Esophagus muscularis mucosa (tissue), 4 donors: ENCODE results near the gene RBMS1. TPM values are rescaled to one million over a fixed set of nuclear protein-coding genes. Genes with fewer than 3 reads are reported as not detected.
A peak's percentile ranks its signal among the peaks of the same experiment; 100 is the strongest.

ENCODE experiments used
- DNase-seq: peaks from one replicate; pipeline ENCODE4 v3.0.0-alpha.2; 2017; ENCODE audit errors: extremely low spot score
- H3K27ac ChIP-seq, 4 donors: fragments of 200-600 bp; sonication (generic); replicated peaks in 1 of 4; 1 replicate in 3 of 4; 2 replicates in 1 of 4; pipeline ENCODE4 v1.5.1; 2016 to 2019; ENCODE audit warnings: mild to moderate bottlenecking in 1 of 4
- H3K27me3 ChIP-seq, 4 donors: fragments of 200-600 bp; sonication (generic); one replicate each; pipeline versions ENCODE4 v1.5.1 to v1.6.0; 2016 to 2019
- H3K36me3 ChIP-seq, 4 donors: fragments of 200-600 bp; sonication (generic); one replicate each; pipeline ENCODE4 v1.5.1; 2016 to 2019
- H3K4me1 ChIP-seq, 4 donors: fragments of 200-600 bp; sonication (generic); one replicate each; pipeline ENCODE4 v1.5.1; 2016 to 2019
- H3K4me3 ChIP-seq, 4 donors: fragments of 200-600 bp; sonication (generic); 1 replicate in 2 of 4; 2 replicates in 2 of 4; pipeline ENCODE4 v1.5.1; 2016 to 2019; ENCODE audit warnings: mild to moderate bottlenecking in 4 of 4, moderate library complexity in 1 of 4
- H3K9me3 ChIP-seq, 4 donors: fragments of 200-600 bp; sonication (generic); 1 replicate in 3 of 4; 2 replicates in 1 of 4; pipeline ENCODE4 v1.5.1; 2016 to 2019
- CTCF ChIP-seq, 3 experiments: fragments of 200-600 bp in 2 of 3; fragments of 450-650 bp in 1 of 3; sonication (generic) in 2 of 3; IDR thresholded peaks; one replicate each; pipeline ENCODE4 v1.5.1; 2017 to 2019; ENCODE audit warnings: antibody characterized with exemption in 3 of 3, mild to moderate bottlenecking in 2 of 3, moderate library complexity in 1 of 3
- EP300 ChIP-seq: sonication (generic); formaldehyde crosslinking; IDR thresholded peaks from one replicate; pipeline ENCODE4 v1.6.1; 2017; ENCODE audit warnings: antibody characterized with exemption
- POLR2A ChIP-seq: fragments of 450-650 bp; IDR thresholded peaks from one replicate; pipeline ENCODE4 v1.6.1; 2017; ENCODE audit warnings: antibody characterized with exemption, moderate library complexity, mild to moderate bottlenecking, low read depth
- POLR2AphosphoS5 ChIP-seq, 2 donors: sonication (generic); formaldehyde crosslinking; IDR thresholded peaks; one replicate each; pipeline ENCODE4 v1.6.1; 2017; ENCODE audit warnings: antibody characterized with exemption in 2 of 2
- WGBS: methylation state at CpG from one replicate; pipeline ENCODE4 v1.1.5; 2018; 5-methylcytosine and 5-hydroxymethylcytosine counted together
- intact Hi-C: fragments of 100-400 bp; cut with DNase I; formaldehyde crosslinking; loops from one replicate; pipeline ENCODE4 v1.15.1; 2023
- total RNA-seq, 4 donors: library from RNA; depleted of rRNA; stranded (reverse); fragments of >200 nt; gene quantifications; one replicate each; pipeline versions ENCODE4 v1.1.0 to v1.2.1, GENCODE V29; 2016

RBMS1 gene
- total RNA-seq, 4 donors from 2014 or later = 86.8 to 116 (median 93.1) TPM

GRCh38 chr2:160379399-160379798 lies 114.2 kb downstream of the RBMS1 start:
- Histone ChIP-seq H3K27me3 (no peaks in the 10 kb centered on the region), H3K4me3 (no peak overlapping the region), H3K27ac (peak overlapping the region; percentile 55 to 73 (median 64)), H3K4me1 (peaks cover 85 to 100% (median 93%) of the 10 kb centered on the region in 4 donors), H3K36me3 (no peaks in the 10 kb centered on the region), H3K9me3 (no peaks in the 10 kb centered on the region)
- TF ChIP-seq POLR2AphosphoS5 (IDR thresholded peaks at IDR 0.05) (peak; percentile 17 to 59), POLR2A (no peak), EP300 (no peak), CTCF (IDR thresholded peaks at IDR 0.05) (no peak)
- DNase-seq = no peak
- intact Hi-C loops = no loop called here
- 11% methylated on average over 3 of the region's 3 CpGs for WGBS

GRCh38 chr2:160377204-160377995 lies 116.2 kb downstream of the RBMS1 start:
- TF ChIP-seq POLR2AphosphoS5 (IDR thresholded peaks at IDR 0.05) = no peak
- no peak for TF ChIP-seq EP300
- no peak for TF ChIP-seq CTCF (IDR thresholded peaks at IDR 0.05)
- TF ChIP-seq POLR2A = no peak
- Histone ChIP-seq H3K27me3 (no peaks in the 10 kb centered on the region), H3K4me3 (no peak overlapping the region), H3K27ac (peak overlapping the region in 3 of 4 donors; percentile 52 to 67 (median 52)), H3K4me1 (peaks cover 97 to 100% (median 99%) of the 10 kb centered on the region in 4 donors), H3K36me3 (no peaks in the 10 kb centered on the region), H3K9me3 (no peaks in the 10 kb centered on the region)
- WGBS = 46% methylated on average over 6 of the region's 6 CpGs
- intact Hi-C loops = no loop called here
- no peak for DNase-seq

GRCh38 chr2:160376576-160376975 lies 117.0 kb downstream of the RBMS1 start:
- TF ChIP-seq CTCF (IDR thresholded peaks at IDR 0.05) = no peak
- no peak for TF ChIP-seq POLR2AphosphoS5 (IDR thresholded peaks at IDR 0.05)
- TF ChIP-seq POLR2A = no peak
- TF ChIP-seq EP300 = no peak
- H3K36me3 ChIP-seq = no peaks in the 10 kb centered on the region
- H3K4me1 ChIP-seq = peaks cover 97 to 100% (median 100%) of the 10 kb centered on the region in 4 donors
- no peaks in the 10 kb centered on the region for H3K9me3 ChIP-seq
- intact Hi-C loops = no loop called here
- no peak overlapping the region for H3K4me3 ChIP-seq
- H3K27ac ChIP-seq = peak overlapping the region; percentile 30 to 53 (median 52)
- 59% methylated on average over 4 of the region's 4 CpGs for WGBS
- DNase-seq = no peak
- no peaks in the 10 kb centered on the region for H3K27me3 ChIP-seq

GRCh38 chr2:160375802-160376469 lies 117.7 kb downstream of the RBMS1 start:
- Histone ChIP-seq H3K27ac (peak overlapping the region; percentile 30 to 61 (median 52)), H3K4me3 (no peak overlapping the region), H3K36me3 (no peaks in the 10 kb centered on the region), H3K4me1 (peaks cover 97 to 100% (median 100%) of the 10 kb centered on the region in 4 donors), H3K27me3 (no peaks in the 10 kb centered on the region), H3K9me3 (no peaks in the 10 kb centered on the region)
- peak in 1 of 2 donors; percentile 10 for TF ChIP-seq POLR2AphosphoS5 (IDR thresholded peaks at IDR 0.05)
- no peak for TF ChIP-seq EP300
- intact Hi-C loops = no loop called here
- no peak for DNase-seq
- 50% methylated on average over 2 of the region's 2 CpGs for WGBS

GRCh38 chr2:160375037-160375436 lies 118.6 kb downstream of the RBMS1 start:
- Histone ChIP-seq H3K27ac (peak overlapping the region; percentile 2 to 61 (median 52)), H3K9me3 (no peaks in the 10 kb centered on the region), H3K36me3 (no peaks in the 10 kb centered on the region), H3K4me1 (peaks cover 98 to 100% (median 99%) of the 10 kb centered on the region in 4 donors), H3K27me3 (no peaks in the 10 kb centered on the region), H3K4me3 (no peak overlapping the region)
- intact Hi-C loops = no loop called here
- DNase-seq = no peak
- TF ChIP-seq CTCF (IDR thresholded peaks at IDR 0.05) = no peak
- TF ChIP-seq EP300 = no peak
- no peak for TF ChIP-seq POLR2AphosphoS5 (IDR thresholded peaks at IDR 0.05)
- TF ChIP-seq POLR2A = no peak
- 79% methylated on average over 4 of the region's 4 CpGs for WGBS
